ENCODE measurements around the gene PRR23E.

The PRR23E gene

DNA sequence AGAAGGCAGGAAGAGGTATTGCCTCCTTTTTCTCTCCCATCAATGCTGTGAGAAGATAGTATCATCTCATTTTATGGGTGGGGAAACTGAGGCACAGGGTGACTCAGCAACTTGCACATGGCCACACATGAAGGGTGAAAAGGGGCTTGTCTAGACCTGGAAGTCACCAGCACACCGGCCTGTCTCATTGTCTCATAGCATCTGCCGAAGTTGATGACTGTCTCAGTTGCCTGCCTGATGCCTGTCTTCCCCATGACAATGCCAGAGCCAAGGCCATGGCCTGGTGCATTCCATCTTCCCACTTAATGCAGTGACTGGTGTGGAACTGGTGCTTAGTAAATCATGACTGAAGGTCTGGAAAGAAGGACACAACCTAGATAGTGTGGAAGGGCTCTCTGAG lies 27.9 kb upstream of the PRR23E start:
- DNase-seq: no peak

DNA sequence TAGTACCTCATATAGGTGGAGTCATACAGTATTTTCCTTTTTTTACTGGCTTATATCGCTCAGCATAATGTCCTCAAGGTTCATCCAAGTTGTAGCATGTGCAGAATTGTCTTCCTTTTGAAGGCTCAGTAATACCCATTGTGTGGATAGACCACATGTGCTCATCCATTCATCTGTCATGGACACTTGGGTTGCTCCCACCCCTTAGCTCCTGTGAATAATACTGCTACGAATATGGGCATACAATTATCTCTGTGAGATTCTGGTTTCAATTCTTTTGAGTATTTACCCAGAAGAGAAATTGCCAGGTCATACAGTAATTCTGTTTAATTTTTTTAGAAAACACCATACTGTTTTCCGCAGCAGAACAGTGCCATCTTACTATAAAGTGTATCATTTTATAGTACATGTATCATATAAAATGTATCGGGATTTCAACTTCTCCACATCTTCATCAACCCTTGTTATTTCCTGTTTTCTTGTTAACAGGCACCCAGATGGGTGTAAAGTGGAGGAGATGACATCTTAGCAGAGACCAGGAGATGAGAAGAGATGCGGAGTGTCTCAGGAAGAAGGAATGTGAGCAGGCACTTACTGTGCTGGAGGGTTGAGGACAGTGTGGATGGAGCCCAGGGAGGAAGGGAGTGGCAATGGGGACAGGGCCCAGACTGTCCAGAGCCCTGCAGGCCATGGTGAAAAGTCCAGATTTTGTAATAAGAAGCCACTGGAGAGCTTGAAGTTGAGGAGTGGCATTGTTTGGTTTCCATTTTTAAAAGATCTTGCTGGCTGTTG lies 27.0 kb upstream of the PRR23E start:
- DNase-seq: no peak

DNA sequence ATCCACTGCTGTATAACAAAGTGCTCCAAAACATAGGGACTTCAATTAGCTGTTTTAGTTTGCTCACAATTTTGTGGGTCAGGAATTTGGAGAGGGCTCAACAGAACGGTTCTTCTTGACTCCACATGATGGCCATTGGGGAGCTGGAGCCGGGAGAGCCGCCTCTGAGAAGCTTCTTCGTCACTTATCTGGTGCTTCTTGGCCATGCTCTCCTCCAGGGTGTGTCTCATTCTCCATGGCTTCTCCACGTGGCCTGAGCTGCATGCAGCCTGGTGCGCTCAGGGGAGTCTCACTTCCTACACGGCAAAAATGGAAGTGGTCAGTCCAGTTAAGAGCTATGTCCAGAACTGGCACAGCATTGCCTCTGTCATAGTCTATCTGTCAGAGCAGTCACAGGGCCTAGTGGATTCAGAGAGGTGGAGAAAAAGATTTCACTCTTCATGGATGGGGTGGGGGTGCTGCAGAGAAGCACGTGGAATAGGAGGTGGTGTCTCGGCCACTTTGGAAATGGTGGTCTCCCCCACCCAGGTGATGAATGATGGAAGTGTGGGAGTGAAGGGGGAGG lies 26.3 kb upstream of the PRR23E start:
- DNase-seq: no peak

DNA sequence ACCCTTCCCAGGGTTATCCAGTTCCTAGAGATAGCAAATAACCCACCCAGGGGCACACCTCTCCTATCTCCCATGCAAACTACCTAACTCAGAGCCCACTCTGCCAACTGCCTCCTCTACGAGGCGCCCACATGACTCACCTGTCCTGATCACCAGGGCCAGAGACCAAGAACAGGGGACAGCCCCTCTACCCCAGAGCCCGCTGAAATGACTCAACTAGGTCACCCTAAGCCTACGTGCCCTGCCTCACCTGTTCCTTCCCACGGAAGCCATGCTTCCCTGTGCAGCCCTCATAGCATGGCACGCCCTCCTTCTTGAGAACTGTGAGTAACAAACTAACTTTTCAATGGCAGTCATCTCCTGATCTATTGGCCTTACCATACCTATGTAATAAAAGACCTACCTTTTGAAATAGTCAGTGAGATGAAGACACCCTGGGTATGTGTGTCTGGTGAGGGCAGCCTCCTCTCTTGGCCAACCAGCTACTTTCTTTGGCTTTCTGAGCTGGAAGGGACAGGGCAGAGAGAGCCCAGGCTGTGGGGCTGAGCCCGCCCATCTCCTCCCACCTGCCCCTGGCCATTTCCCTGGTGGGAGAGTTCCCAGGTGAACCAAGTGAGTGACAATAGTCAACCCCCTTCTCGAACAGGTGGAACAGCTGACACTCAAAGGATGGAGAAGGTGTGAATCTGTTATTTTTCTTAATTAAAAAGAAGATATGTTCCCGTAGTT lies 25.5 kb upstream of the PRR23E start:
- no peak for DNase-seq

DNA sequence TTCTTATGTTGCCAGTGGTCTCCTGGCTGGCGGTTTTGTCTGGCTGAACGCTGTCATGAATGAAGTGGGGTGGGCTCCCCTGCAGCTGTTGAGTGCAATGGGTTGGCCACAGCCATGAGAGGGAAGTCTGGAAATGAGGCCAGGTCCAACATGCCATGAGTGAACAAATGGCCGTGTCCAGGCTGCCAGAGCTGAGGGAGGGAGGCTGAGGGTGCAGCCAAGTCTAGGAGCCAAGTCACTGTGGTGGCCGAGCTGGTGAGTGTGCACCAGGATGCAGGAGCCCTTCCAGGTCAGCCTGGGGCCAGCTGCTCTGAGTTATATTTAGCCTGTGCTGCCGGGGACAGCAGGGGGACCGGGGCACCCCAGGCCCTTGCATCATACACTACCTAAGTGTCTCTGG lies 24.7 kb upstream of the PRR23E start:
- no peak for DNase-seq

DNA sequence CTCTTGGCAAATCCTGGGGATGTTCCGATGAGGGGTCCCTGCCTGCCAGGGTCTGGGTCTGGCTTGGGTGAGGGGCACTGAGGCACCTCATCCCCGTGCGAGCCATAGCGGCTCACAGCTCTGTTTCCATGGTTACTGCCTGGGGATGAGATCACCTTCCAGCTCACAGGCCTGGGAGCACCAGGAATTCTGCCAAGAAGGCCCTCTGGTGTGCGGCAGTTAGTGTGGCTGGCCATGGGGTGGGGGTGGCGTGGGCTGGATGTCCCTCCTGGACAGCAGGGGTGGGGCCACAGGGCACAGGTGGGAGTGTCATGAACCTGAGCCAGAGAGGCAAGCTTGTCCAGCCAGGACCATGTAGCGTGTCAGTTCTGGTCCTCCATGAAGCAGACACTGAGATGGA lies 22.1 kb upstream of the PRR23E start:
- no peak for DNase-seq

DNA sequence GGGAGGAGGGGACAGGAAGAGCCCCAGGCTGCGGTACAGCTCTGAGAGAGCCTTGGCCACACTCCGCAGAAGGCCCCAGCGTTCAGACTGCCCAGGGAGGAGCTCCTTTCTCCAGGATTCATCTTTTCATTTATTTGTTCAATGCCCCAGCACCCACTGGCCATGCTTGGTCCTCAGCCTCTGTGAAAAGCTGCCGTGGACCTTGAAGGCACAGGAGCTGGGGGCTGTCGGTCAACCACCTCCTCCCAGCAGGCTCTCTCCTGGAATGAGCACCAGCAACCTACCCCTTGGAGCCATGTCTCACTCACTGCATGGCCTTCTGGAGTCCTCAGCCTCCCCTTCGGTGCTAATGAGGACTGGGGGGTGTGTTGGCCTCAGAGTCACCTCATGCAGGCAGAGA lies 21.6 kb upstream of the PRR23E start:
- DNase-seq: no peak

DNA sequence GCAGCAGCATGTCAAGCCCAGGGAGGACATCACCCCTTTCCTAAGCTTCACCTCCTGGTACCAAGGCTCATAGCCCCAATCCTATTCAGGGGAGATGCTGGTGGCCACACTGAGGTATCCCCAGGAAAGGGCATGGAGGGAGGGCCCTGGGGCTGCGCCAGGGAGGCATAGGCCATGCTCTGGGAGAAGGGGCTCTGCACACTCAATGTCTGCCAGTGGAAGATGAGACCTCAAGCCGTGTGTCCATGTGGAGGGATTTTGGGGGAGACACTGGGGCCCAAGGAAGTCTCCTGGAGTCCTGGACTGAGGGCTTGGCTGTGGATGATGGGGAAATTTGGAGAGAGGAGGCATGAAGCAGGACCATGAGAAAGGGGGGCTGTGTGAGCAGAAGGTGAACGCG lies 21.2 kb upstream of the PRR23E start:
- no peak for DNase-seq

DNA sequence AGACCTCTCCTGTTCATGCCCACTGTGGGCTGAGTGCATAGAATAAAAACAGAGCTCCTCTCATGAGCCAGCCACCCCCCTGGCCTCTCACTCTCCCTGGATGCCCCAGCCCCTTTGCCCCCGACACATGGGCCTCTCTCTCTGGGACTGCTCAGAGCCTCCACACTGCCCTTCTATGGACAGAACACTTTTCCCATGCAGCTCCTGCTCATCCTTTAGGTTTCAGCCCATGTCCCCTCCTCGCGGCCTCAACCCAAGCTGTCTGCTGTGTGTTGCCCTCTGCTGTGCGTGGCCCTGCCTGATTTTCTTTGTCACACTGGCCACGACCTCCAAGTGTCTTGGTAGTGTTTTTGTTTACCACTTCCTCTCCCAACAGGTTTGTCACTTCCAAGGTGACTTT lies 20.7 kb upstream of the PRR23E start:
- DNase-seq: no peak

DNA sequence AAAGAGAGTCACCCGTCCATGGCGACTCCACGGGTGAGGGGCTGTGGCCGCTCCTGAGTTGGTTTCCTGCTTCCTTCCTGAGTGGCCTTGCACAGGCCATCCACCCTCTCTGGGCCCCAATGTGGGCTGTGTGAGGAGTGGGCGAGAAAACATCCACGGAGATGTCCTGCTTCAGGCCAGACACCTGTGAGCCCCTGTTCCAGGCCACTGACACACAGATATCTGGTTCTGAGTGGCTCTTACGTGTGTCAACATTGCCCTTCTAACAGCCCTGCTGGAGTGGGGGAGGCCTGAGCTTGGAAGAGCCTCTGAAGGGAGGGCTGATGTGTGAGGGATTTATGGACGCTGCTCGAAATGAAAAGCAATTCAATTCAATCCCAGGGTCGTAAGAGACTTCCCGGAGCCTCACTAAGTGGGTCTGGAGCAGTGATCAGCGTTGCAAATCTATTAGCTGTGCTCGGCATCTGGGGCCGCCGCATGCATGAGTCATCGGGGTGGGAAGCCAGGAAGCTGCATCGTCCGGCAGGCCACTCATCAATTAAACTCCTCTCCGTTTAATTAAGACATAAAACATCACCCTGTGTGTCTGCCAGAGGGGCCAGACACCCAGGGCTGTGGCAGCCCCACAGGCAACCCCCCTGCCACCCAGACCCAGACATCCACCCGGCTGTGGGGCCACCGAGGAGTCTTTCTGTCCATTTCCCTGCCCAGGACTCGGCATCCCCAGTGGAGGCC lies 20.0 kb upstream of the PRR23E start:
- DNase-seq: no peak

DNA sequence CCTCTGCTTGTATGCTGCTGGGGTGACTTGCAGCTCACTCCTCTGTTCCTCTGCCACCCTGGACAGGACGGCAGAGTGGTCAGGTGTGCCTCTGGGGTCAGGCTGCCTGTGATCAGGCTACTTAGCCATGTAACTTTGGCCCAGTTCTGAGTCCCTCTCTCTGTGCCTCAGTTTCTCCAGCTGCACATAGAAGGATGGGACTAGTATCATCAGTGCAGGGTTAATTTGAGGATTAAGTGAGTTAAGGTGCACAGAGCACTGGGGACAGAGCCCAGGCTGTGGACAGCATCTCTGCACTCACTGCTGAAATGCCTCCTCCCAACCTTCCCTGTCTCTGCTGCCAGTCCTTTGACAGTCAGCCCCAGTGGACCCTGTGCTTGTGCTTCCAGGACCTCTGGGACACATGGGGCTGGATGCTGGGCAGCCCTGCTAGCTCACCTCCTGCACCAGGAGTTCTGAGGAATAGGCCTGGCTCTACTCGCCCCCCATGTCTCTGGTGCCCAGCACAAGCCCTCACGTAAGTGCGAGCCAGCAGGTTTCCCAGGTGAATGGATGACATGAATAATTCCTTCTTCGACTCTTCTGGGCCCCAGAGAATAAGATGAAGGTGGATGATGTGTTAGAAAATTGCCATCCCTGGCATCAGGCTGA lies 19.3 kb upstream of the PRR23E start:
- no peak for DNase-seq

DNA sequence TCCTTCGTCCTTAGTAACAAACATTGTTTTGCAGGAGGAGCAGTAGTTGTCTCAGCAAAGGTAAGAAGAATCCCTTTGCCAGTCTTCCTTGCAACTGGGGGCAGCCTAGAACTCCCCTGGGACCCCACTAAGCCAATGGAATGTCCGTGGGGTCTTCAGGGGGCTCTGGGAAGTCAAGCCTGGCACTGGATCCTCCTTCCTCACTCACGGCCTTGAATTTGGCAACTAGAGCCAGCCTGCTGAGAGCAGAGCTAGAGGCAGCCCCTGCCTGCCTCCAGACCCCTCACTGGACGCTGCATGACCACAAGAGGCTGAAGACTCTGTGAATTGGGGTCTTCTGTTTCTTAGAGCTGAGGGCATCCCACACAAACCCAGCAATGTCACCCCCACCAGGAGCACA lies 18.6 kb upstream of the PRR23E start:
- no peak for DNase-seq

DNA sequence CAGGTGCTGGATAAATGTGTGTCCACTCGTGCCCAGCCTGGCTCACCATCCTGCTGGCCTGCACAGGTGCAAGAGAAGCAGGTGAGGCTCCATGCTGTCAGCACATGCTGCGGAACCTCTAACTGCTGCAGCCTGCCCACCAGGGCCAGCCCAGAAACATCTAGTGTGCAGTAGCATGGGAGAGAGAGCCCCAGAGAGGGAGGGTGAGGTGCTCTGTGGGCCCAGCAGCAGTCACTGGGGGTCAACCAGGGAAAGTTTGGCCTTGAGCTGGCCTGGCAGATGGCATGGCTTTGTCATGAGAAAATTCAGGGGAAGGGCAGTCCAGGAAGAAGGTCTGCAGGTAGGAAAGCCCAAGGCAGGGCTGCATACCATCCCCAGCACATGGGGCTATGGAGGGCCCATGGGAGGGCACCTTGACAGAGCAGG lies 18.2 kb upstream of the PRR23E start:
- DNase-seq: no peak

DNA sequence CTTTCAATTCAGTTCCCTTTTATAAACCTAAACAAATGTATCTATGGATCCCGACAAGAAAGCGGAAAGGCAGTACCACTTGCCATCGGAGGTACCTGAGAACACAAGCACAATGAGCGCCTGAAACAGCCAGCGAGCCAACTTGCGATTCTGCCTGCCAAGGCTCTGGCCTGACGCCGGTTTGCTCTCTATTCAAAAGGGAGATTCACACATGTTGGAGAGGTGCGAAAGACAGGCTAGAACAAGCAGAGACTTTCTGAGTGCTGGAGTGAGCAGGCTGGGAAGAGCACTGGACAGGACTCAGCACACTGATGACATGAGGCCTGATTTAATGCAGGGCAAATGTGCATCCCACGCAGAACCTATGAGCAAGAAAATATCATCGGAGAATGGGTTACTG lies 17.7 kb upstream of the PRR23E start:
- DNase-seq: no peak

DNA sequence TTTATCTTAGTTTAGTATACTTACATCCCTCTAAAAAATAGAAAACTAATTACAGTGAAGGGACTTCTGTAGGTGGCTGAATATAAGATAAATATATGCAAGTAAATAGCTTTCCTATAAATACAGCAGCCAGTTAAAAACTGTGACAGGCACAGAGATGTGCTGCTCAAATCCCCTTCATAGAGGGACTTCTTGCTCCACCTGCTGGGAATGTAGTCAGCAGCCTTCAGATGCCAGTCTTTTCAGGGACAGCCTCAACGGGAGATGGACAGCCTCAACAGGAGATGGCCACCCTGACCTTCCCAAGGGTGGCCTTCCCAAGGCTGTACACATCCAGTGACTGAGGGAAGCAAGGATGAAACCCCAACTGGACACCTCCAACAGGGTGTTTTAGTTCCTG lies 15.7 kb upstream of the PRR23E start:
- no peak for DNase-seq

DNA sequence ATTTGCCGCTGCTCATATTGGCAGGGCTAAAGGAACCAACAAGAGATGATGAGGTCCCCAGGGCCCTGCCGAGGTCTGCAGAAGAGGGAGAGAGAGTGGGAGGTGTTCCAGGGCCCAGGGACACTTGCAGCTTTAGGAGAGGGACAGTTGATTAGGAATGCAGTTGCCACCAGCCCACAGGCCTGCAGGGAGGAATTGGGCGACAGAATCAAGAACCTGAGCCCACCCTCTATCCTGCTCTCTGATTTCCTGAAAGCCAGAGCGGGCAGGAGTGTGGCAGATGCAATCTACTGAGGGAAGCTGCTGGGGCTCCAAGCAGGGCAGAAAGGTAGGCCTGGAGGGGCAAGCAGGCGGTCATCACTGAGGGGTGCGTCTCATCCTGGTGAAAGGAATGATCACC lies 12.1 kb upstream of the PRR23E start:
- DNase-seq: no peak

DNA sequence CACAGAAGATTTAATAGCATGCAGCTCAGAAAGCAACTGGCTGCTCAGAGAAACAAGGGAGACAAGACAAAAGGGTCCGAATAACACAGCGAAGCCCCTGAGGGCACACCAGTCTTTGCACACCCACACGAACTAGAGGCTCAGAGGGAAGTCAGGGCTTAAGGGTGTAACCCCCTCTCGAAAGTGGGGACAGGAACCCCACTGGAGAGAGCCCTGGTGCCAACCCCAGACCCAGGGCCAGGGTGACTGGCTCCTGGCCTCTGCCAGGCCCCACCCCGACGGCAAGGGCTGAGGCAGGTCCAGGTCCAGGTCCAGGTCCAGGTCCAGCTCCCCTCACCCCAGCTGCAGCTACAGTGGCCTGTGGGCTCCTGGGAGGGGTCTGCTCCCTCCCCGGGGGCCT lies 10.5 kb upstream of the PRR23E start:
- DNase-seq: no peak

DNA sequence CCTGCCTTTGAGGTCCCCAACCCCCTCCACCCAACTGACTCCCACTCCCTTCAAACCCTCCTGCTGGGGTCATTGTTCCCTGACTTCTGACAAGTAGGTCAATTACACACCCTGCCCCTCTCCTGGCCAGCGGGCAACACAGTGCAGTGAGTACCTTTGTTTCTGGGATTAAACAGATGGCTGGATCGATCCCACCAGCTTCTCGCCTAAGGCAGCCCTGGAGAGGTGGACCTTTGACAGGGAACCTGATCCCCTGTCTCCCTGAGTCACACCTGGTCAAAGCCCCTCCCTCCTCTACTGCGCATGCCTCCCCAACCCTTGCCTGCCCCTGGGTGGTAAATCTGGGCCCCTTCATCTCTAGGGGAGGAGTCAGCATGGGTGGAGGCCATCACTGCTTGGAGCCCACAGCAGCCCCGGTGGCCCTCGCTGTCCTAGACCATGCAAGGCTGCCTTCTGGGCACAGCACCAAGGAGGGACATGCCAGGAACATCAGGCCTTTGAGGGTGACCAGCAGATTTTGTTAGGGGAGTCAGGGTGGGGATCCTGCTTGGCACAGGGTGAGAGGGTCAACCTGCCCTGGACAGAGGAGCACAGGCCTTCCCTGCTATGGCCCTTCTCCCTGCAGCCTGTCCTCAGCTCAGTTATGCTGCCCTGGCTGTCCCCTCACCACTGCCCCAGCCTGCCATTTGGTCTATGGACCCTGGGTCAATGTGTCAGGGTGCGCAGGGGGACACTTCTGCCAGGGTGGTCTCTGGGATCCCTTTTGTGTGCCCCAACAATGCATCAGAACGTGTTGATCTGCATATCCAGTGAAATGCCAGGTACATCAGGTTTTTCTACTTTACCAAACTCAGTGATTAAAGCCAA lies 9.8 kb upstream of the PRR23E start:
- DNase-seq: no peak

DNA sequence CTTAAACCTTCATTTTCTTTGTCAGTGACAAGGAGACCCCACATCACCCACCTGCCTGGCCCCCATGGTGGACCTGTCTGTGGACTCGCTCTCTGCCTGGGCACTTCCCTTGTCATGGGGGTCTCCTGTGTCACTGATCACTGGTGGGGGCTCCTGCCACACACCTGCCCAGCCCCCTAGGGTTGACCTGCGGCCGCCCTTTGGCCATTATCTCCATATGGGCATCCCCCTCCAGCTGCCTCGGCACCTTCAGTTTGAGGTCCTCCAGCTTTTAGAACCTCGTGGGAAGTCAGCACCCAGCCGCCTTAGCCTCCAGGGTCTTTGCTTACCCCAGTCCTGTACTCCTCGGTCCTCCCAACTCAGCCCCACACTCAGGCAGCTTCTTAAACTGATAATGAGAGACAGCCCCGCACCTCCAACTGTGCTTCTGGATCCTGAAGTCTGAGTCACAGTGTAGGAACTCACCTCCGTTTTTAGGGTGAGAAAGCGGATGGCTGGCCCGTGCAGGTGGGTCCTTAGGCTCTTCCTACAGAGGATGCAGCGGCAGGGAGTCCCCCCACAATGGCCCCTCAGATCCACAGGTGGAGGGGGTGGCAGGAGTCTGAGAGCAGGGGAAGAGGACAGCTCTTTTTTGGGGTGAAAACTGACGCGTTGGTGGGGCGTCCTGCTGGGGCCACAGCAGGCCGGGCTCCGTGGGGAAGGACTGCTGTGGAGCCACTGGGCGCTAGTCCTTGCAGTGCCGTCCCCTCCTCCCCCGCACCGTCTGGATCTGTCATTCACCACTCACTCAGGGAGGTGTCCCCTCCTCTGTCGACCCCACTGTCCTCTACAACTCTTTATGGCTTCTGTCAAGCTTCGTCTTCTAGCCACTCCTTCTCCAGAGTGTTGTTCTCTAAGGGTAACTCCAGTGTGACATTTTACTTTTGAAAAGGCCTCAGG lies 8.7 kb upstream of the PRR23E start:
- no peak for DNase-seq

DNA sequence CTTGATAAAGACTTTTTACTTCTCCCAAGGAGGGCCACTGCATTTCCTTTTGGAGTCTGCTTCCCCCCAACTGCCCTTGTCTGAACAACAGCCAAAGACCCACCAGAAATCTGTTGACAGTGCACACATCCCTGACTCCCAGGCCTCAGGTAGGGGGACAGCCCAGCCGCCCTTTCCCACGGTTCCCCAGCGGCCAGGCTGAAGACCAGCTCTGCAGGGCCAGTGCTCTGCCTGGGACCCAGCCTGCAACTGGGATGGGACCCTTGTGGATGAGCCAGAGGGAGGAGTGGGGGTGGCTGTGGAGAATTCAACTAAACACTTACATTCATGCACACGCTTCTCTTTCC lies 8.1 kb upstream of the PRR23E start:
- no peak for DNase-seq

DNA sequence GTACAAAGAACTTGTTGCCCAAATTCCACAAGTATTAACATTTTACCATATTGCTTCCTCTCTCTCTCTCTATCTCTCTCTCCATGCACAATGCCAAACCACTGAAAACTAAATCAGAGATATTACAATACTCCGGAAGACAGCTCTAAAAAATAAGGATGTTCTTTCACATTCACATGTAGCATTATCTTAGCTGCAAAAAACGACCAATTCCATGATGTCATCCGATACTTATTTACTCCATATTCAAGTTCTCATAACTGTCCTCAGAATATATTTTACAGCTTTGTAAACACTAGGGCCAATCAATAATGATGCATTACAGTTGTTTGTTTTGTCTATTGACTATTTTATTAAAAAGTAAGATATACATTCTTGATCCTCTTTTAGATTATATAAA lies 7.7 kb upstream of the PRR23E start:
- no peak for DNase-seq

Measured in CD4-positive, alpha-beta T cell treated with Interleukin-15 for 1 hour (primary cell).